DOHH2 (cell line): ENCODE measurements around the gene ANKMY1.

Experiments used
- EZH2phosphoT487 ChIP-seq: fragments of 200-600 bp; sonication (generic); IDR thresholded peaks from 2 replicates; pipeline ENCODE4 v1.6.1; 2017; ENCODE audit warnings: borderline replicate concordance, mild to moderate bottlenecking, antibody characterized with exemption, low read length, moderate library complexity, mixed read lengths
- TF ChIP-seq, protein P1 (sequence below): fragments of 200-600 bp; sonication (generic); IDR thresholded peaks from one replicate; pipeline ENCODE4 v1.5.1; 2014; ENCODE audit warnings: antibody characterized with exemption, mild to moderate bottlenecking, low read depth, low read length; ENCODE audit not compliant: poor library complexity, severe bottlenecking

DNA sequence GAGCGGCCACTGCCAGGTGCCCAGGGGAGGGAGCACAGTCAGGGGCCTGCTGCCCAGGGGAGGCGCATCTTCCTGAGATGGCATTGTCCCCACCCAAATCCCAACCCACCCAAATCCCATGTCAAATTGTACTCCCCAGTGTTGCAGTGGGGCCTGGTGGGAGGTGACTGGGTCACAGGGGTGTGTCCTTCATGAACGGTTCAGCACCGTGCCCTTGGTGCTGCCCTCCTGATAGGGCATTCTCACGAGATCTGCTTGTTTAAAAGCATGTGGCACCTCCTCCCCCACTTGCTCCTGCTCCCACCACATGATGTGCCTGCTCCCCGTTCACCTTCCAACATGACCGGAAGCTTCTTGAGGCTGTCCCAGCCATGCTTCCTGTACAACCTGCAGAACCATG, 27.6 kb downstream of the ANKMY1 start:
- TF ChIP-seq, protein P1, sequence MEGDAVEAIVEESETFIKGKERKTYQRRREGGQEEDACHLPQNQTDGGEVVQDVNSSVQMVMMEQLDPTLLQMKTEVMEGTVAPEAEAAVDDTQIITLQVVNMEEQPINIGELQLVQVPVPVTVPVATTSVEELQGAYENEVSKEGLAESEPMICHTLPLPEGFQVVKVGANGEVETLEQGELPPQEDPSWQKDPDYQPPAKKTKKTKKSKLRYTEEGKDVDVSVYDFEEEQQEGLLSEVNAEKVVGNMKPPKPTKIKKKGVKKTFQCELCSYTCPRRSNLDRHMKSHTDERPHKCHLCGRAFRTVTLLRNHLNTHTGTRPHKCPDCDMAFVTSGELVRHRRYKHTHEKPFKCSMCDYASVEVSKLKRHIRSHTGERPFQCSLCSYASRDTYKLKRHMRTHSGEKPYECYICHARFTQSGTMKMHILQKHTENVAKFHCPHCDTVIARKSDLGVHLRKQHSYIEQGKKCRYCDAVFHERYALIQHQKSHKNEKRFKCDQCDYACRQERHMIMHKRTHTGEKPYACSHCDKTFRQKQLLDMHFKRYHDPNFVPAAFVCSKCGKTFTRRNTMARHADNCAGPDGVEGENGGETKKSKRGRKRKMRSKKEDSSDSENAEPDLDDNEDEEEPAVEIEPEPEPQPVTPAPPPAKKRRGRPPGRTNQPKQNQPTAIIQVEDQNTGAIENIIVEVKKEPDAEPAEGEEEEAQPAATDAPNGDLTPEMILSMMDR: no peak
- TF ChIP-seq EZH2phosphoT487: no peak
